EH (cell line): ENCODE results near the gene RABL6.
"Not testable (repeated sequence)": the region's sequence is repeated elsewhere in the genome, so short reads cannot be mapped to it uniquely, and the experiment has no call there.

Source experiments
- DNase-seq: peaks from one replicate; pipeline ENCODE4 v3.0.0-alpha.2; 2015; ENCODE audit warnings: low read depth

RABL6 gene

DNA sequence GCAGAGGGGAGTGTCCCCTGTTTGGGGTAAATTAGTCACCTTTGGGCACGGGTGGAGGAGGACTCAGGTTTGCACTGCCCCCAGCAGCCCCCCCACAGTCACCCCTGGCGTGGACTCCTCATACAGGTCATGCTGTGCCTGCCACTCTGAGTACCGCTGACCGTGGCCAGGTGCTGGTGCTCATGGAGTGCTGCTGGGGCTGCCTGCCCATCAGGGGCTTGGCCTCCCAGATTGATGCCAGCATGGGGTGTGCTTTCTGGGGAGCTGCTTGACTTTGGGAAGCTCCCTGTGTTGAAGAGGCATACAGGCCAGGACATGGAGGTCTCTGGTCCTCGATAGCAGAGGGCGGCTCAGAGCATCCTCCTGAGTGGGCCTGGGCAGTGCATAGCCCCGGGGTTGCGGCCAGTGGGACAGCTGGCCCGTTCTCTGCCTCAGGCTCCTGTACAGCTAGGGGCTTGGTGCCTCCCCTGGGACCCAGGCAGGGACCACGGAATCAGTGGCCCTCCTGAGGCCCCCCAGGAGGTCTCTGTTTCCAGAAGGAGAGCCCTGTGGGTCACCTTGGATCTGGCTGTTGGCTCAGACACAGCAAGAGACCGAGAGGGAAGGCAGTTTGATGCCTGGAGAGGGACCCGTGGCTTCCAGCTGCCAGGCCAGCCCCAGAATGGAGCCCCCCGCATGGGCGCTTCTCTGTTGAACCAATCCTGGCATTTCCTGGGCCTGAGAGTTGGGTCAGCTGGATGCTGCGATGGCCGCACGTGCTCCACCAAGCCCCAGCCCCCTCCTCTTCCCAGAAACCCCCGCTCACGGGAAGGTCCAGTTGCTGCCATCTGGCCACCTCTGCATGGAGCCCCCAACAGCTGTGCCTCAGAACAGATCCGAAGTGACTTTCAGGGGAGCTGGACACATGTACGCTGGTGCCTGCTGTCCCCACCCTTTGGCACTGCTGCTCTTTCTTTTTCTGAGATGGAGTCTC is 28.5 kb downstream of the RABL6 start:
- no peak for DNase-seq

- no peak for DNase-seq
These were observed 29.6 kb downstream of the RABL6 start for GRCh38 chr9:136837146-136837855.

DNA sequence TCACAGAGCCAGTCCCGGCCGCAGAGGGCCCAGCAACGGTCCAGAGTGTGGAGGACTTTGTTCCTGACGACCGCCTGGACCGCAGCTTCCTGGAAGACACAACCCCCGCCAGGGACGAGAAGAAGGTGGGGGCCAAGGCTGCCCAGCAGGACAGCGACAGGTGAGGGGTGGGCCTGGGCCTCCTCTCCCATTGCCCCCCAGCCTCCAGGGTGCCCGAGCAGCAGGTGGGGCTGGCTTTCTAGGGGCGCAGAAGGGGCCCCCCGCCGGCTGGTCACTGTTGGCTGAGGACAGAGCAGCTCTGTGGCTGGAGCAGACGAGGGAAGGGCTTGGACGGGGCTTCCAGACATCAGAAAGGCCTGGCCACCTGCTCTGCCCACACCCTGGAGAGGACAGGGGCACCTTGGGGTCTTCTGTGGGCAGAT is 30.1 kb downstream of the RABL6 start:
- DNase-seq: not testable (repeated sequence)

- DNase-seq: no peak
These were observed 30.8 kb downstream of the RABL6 start for GRCh38 chr9:136838314-136839228.

GRCh38 chr9:136839229-136840139 is 31.7 kb downstream of the RABL6 start:
- DNase-seq: no peak

GRCh38 chr9:136840140-136840876 is 32.6 kb downstream of the RABL6 start:
- no peak for DNase-seq

GRCh38 chr9:136840877-136841645 is 33.3 kb downstream of the RABL6 start:
- peak; percentile 76 for DNase-seq

GRCh38 chr9:136841646-136842379 is 34.1 kb downstream of the RABL6 start:
- not testable (repeated sequence) for DNase-seq

- peak; percentile 80 for DNase-seq
These were observed 34.7 kb downstream of the RABL6 start, which contains the start of gene AJM1 for GRCh38 chr9:136842380-136842948. TSS of gene AJM1 (plus strand) at chr9:136842478. CDS start at chr9:136844415, 1,937 bp downstream.

DNA sequence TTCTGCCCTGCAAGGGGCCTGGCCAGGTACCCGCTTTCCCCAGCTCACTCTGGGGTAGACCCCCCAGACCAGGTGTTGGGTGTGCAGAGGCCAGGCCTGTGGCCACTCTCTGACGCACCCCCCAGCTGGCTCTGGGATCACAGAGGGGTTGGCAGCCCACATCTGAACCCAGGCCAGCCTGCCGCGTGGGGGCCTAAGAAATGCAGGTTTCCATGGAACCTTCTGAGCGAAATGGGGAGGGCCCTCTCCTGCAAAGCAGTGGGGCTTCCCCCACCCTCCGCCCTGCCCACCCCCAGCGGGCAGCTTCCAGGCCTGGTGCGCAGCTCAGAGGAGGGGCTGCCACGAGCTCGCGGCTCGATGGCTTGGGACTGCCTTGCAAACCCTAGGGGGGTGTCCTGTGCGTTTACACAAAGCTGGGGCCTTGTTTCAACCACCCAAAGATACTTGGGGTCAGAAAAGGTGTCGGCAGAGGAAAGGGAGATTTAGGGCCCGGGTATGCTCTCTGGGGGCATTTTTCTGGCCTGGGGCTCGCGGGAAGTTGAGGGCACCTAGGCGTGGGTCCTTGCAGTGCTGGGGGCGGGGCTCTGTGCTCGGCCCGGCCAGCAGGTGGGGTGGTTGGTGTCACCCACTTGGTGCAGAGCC is 35.5 kb downstream of the RABL6 start:
- DNase-seq: not testable (repeated sequence)

- DNase-seq: peak; percentile 27
These were observed 36.3 kb downstream of the RABL6 start for GRCh38 chr9:136843801-136844740.

GRCh38 chr9:136844761-136845464 is 37.2 kb downstream of the RABL6 start:
- DNase-seq: no peak

DNA sequence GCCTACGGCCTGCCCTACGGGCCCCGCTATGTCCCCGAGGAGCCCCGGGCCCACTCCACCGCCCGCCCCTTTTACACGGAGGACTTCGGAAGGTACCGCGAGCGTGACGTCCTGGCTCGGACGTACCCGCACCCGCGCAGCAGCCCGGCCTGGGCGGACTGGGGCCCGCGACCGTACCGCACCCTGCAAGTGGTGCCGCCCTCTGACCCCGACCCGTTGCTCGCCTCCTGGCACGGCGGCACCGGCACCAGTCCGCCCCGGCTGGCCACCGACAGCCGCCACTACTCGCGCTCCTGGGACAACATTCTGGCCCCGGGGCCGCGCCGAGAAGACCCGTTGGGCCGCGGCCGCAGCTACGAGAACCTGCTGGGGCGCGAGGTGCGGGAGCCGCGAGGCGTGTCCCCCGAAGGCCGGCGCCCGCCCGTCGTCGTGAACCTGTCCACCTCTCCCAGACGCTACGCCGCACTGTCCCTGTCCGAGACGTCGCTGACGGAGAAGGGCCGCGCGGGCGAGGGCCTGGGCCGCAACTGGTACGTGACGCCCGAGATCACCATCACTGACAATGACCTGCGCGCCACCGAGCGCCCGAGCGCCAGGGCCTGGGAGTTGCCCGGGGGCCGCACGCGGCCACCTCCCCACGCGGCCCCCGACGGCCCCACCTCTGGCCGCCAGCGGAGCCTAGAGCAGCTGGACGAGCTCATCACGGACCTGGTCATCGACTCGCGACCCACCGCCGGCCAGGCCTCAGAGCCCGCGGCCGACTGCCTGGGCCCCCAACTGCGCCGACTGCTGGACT is 37.9 kb downstream of the RABL6 start:
- no peak for DNase-seq

DNA sequence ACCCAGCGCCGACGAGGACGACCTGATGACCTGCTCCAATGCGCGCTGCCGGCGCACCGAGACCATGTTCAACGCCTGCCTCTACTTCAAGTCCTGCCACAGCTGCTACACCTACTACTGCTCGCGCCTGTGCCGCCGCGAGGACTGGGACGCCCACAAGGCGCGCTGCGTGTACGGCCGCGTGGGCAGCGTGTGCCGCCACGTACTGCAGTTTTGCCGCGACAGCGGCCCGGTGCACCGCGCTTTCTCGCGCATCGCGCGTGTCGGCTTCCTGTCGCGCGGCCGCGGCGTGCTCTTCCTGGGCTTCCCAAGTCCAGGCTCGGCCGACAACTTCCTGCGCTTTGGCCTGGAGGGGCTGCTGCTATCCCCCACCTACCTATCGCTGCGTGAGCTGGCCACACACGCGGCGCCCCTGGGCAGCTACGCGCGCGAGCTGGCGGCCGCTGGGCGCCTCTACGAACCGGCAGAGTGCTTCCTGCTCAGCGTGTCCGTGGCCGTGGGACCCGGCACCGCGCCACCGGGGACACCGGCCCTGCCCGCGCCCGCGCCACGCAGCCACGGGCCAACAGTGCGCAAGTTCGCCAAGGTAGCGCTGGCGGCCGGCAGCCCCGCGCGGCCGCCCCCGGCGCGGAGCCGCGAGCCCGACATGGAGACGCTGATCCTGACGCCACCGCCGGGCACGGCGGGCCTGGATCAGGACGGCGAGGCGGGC is 38.8 kb downstream of the RABL6 start:
- no peak for DNase-seq
